ENCODE results near the gene SLAMF6. TPM values are rescaled to one million over a fixed set of nuclear protein-coding genes. Genes with fewer than 3 reads are reported as not detected.
A peak's percentile ranks its signal among the peaks of the same experiment; 100 is the strongest.

The SLAMF6 gene
- total and polyA plus RNA-seq, 10 of the 15 experiments (the other 5 are each of a cell fraction or from before 2014, with no cell fraction given) = 20.5 to 89.6 (median 36.5) TPM

DNA sequence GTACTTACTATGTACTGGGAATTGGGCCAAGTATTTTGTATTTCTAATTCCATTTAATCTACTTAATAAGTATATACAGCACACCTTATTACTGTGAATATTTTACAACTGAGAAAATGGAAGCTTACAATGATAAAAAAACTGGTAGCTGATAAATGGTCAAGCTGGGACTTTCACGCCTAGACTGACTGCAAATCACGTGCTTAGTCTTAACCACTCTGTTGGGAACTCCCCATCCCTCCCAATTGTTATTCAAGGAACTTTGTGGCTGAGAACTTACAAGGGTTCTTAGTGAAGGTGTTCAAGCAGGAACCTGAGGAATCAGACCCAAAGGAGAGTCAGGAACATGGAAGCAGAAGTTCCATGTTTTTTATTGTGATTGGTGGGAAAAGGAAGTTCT is 29.4 kb upstream of the SLAMF6 start (continued):
- TF ChIP-seq, protein P1, sequence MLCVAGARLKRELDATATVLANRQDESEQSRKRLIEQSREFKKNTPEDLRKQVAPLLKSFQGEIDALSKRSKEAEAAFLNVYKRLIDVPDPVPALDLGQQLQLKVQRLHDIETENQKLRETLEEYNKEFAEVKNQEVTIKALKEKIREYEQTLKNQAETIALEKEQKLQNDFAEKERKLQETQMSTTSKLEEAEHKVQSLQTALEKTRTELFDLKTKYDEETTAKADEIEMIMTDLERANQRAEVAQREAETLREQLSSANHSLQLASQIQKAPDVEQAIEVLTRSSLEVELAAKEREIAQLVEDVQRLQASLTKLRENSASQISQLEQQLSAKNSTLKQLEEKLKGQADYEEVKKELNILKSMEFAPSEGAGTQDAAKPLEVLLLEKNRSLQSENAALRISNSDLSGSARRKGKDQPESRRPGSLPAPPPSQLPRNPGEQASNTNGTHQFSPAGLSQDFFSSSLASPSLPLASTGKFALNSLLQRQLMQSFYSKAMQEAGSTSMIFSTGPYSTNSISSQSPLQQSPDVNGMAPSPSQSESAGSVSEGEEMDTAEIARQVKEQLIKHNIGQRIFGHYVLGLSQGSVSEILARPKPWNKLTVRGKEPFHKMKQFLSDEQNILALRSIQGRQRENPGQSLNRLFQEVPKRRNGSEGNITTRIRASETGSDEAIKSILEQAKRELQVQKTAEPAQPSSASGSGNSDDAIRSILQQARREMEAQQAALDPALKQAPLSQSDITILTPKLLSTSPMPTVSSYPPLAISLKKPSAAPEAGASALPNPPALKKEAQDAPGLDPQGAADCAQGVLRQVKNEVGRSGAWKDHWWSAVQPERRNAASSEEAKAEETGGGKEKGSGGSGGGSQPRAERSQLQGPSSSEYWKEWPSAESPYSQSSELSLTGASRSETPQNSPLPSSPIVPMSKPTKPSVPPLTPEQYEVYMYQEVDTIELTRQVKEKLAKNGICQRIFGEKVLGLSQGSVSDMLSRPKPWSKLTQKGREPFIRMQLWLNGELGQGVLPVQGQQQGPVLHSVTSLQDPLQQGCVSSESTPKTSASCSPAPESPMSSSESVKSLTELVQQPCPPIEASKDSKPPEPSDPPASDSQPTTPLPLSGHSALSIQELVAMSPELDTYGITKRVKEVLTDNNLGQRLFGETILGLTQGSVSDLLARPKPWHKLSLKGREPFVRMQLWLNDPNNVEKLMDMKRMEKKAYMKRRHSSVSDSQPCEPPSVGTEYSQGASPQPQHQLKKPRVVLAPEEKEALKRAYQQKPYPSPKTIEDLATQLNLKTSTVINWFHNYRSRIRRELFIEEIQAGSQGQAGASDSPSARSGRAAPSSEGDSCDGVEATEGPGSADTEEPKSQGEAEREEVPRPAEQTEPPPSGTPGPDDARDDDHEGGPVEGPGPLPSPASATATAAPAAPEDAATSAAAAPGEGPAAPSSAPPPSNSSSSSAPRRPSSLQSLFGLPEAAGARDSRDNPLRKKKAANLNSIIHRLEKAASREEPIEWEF (IDR thresholded peaks at IDR 0.05; ENCODE audit: insufficient replicate concordance, low read depth, low read length) = no peak
- TF ChIP-seq FOS (IDR thresholded peaks at IDR 0.05; ENCODE audit: borderline replicate concordance, extremely low read depth, insufficient read length) (no peak), LARP7 (IDR thresholded peaks at IDR 0.05) (no peak), IKZF1 (conservative IDR thresholded peaks at IDR 0.05) (peak; percentile 69), ETV6 (conservative IDR thresholded peaks at IDR 0.05 in 1 of 2, IDR thresholded peaks at IDR 0.05 in 1 of 2; ENCODE audit: borderline replicate concordance in 1 of 2, low read depth in 1 of 2) (no peak), ZNF217 (IDR thresholded peaks at IDR 0.05) (no peak), CHD4 (IDR thresholded peaks at IDR 0.05) (no peak), TARDBP (IDR thresholded peaks at IDR 0.05; ENCODE audit: borderline replicate concordance) (no peak), BCL11A (IDR thresholded peaks at IDR 0.05; ENCODE audit: low read depth, low read length) (no peak), IKZF2 (IDR thresholded peaks at IDR 0.05) (peak; percentile 73 to 75), SMAD5 (IDR thresholded peaks at IDR 0.05; ENCODE audit: low read depth) (no peak), ZNF274 (IDR thresholded peaks at IDR 0.05; ENCODE audit: insufficient read depth, insufficient read length) (no peak), ATF7 (IDR thresholded peaks at IDR 0.05; ENCODE audit: low read depth) (no peak), ZNF207 (IDR thresholded peaks at IDR 0.05; ENCODE audit: borderline replicate concordance) (no peak)
- TF ChIP-seq, protein P2, sequence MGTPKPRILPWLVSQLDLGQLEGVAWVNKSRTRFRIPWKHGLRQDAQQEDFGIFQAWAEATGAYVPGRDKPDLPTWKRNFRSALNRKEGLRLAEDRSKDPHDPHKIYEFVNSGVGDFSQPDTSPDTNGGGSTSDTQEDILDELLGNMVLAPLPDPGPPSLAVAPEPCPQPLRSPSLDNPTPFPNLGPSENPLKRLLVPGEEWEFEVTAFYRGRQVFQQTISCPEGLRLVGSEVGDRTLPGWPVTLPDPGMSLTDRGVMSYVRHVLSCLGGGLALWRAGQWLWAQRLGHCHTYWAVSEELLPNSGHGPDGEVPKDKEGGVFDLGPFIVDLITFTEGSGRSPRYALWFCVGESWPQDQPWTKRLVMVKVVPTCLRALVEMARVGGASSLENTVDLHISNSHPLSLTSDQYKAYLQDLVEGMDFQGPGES (IDR thresholded peaks at IDR 0.05) = no peak
- TF ChIP-seq, protein P3, sequence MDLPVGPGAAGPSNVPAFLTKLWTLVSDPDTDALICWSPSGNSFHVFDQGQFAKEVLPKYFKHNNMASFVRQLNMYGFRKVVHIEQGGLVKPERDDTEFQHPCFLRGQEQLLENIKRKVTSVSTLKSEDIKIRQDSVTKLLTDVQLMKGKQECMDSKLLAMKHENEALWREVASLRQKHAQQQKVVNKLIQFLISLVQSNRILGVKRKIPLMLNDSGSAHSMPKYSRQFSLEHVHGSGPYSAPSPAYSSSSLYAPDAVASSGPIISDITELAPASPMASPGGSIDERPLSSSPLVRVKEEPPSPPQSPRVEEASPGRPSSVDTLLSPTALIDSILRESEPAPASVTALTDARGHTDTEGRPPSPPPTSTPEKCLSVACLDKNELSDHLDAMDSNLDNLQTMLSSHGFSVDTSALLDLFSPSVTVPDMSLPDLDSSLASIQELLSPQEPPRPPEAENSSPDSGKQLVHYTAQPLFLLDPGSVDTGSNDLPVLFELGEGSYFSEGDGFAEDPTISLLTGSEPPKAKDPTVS (IDR thresholded peaks at IDR 0.05; ENCODE audit: low read depth, low read length) = no peak
- TF ChIP-seq, protein P4, sequence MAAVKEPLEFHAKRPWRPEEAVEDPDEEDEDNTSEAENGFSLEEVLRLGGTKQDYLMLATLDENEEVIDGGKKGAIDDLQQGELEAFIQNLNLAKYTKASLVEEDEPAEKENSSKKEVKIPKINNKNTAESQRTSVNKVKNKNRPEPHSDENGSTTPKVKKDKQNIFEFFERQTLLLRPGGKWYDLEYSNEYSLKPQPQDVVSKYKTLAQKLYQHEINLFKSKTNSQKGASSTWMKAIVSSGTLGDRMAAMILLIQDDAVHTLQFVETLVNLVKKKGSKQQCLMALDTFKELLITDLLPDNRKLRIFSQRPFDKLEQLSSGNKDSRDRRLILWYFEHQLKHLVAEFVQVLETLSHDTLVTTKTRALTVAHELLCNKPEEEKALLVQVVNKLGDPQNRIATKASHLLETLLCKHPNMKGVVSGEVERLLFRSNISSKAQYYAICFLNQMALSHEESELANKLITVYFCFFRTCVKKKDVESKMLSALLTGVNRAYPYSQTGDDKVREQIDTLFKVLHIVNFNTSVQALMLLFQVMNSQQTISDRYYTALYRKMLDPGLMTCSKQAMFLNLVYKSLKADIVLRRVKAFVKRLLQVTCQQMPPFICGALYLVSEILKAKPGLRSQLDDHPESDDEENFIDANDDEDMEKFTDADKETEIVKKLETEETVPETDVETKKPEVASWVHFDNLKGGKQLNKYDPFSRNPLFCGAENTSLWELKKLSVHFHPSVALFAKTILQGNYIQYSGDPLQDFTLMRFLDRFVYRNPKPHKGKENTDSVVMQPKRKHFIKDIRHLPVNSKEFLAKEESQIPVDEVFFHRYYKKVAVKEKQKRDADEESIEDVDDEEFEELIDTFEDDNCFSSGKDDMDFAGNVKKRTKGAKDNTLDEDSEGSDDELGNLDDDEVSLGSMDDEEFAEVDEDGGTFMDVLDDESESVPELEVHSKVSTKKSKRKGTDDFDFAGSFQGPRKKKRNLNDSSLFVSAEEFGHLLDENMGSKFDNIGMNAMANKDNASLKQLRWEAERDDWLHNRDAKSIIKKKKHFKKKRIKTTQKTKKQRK (IDR thresholded peaks at IDR 0.05; ENCODE audit: low read depth, low read length) = no peak
